Neural progenitor cell (in vitro differentiated cells): ENCODE data around the gene KCNB1. TPM values are rescaled to one million over a fixed set of nuclear protein-coding genes. Genes with fewer than 3 reads are reported as not detected.

Experiments used
- DNase-seq: peaks from one replicate; pipeline ENCODE4 v3.0.0-alpha.2; 2016; ENCODE audit warnings: low spot score
- H2AFZ ChIP-seq: fragments of 200-600 bp; sonication (generic); replicated peaks from 2 replicates; pipeline ENCODE4 v1.6.1; 2016; ENCODE audit warnings: antibody characterized with exemption
- H3F3A ChIP-seq: fragments of 200-600 bp; sonication (generic); 2 replicates; pipeline ENCODE4 v1.6.1; 2016; ENCODE audit warnings: antibody characterized with exemption, low read depth
- H3K27ac ChIP-seq: fragments of 200-600 bp; sonication (generic); 2 replicates; pipeline ENCODE4 v1.5.1; 2016; ENCODE audit warnings: mild to moderate bottlenecking
- H3K27me3 ChIP-seq: fragments of 200-600 bp; sonication (generic); 2 replicates; pipeline ENCODE4 v1.6.1; 2016; ENCODE audit warnings: mild to moderate bottlenecking, moderate library complexity
- H3K36me3 ChIP-seq: fragments of 200-600 bp; sonication (generic); 2 replicates; pipeline ENCODE4 v1.5.1; 2016
- H3K4me1 ChIP-seq: fragments of 200-600 bp; sonication (generic); 2 replicates; pipeline ENCODE4 v1.6.1; 2016; ENCODE audit warnings: mixed run types
- H3K4me2 ChIP-seq: fragments of 200-600 bp; sonication (generic); 2 replicates; pipeline ENCODE4 v1.6.1; 2016
- H3K4me3 ChIP-seq: fragments of 200-600 bp; sonication (generic); 2 replicates; pipeline ENCODE4 v1.5.1; 2016
- H3K79me2 ChIP-seq: fragments of 200-600 bp; sonication (generic); 2 replicates; pipeline ENCODE4 v1.6.1; 2016; ENCODE audit warnings: low read depth
- H3K9ac ChIP-seq: fragments of 200-600 bp; sonication (generic); 2 replicates; pipeline ENCODE4 v1.6.1; 2016
- H3K9me3 ChIP-seq: fragments of 200-600 bp; sonication (generic); 2 replicates; pipeline ENCODE4 v1.5.1; 2016; ENCODE audit warnings: low read depth
- H4K20me1 ChIP-seq: fragments of 200-600 bp; sonication (generic); 2 replicates; pipeline ENCODE4 v1.6.1; 2016; ENCODE audit warnings: low read depth
- H3K27ac Mint-ChIP-seq: 3 replicates; pipeline ENCODE4 v1.8.0; 2021; ENCODE audit warnings: mixed read lengths
- H3K27me3 Mint-ChIP-seq: 2 replicates; pipeline ENCODE4 v1.8.0; 2022; ENCODE audit warnings: low read depth, mild to moderate bottlenecking, inconsistent platforms, moderate library complexity, mixed read lengths; ENCODE audit not compliant: insufficient read depth
- H3K36me3 Mint-ChIP-seq: 3 replicates; pipeline ENCODE4 v1.8.0; 2021; ENCODE audit warnings: mixed read lengths
- H3K4me1 Mint-ChIP-seq: 3 replicates; pipeline ENCODE4 v1.8.0; 2021; ENCODE audit warnings: mixed read lengths
- H3K4me3 Mint-ChIP-seq: 3 replicates; pipeline ENCODE4 v1.8.0; 2021; ENCODE audit warnings: mild to moderate bottlenecking, moderate library complexity, mixed read lengths
- H3K9me3 Mint-ChIP-seq: 3 replicates; pipeline ENCODE4 v1.8.0; 2020; ENCODE audit warnings: mixed read lengths
- CTCF ChIP-seq: fragments of 200-600 bp; sonication (generic); IDR thresholded peaks from 2 replicates; pipeline ENCODE4 v1.5.1; 2017; ENCODE audit warnings: antibody characterized with exemption, mild to moderate bottlenecking
- EZH2 ChIP-seq: fragments of 200-600 bp; sonication (generic); IDR thresholded peaks from 2 replicates; pipeline ENCODE4 v1.6.1; 2017; ENCODE audit warnings: antibody characterized with exemption, mild to moderate bottlenecking, moderate library complexity
- EZH2phosphoT487 ChIP-seq: fragments of 200-600 bp; sonication (generic); IDR thresholded peaks from 2 replicates; pipeline ENCODE4 v1.6.1; 2017; ENCODE audit warnings: antibody characterized with exemption
- total RNA-seq: library from RNA; depleted of rRNA; stranded (reverse); fragments of >200 nt; gene quantifications from 2 replicates; pipeline ENCODE4 v1.2.3, GENCODE V29; 2015; ENCODE audit warnings: low replicate concordance

Gene KCNB1
- total RNA-seq, 1 donor from 2014 or later, result 0.97 TPM

GRCh38 chr20:49320460-49320859 lies 162.0 kb downstream of the KCNB1 start:
- H3K4me3 ChIP-seq, result no peak overlapping the region
- Mint-ChIP-seq H3K9me3 (peaks cover 12% of the 10 kb centered on the region), H3K36me3 (no peaks in the 10 kb centered on the region), H3K4me3 (no peak overlapping the region), H3K4me1 (peaks cover 17% of the 10 kb centered on the region), H3K27ac (no peak overlapping the region), H3K27me3 (peaks cover 49% of the 10 kb centered on the region)
- H2AFZ ChIP-seq, result peak overlapping the region; percentile 1
- H3K27ac ChIP-seq, result no peak overlapping the region
- H3F3A ChIP-seq, result no peaks in the 10 kb centered on the region
- H3K79me2 ChIP-seq, result no peaks in the 10 kb centered on the region
- H3K36me3 ChIP-seq, result no peaks in the 10 kb centered on the region
- no peak overlapping the region for H3K9ac ChIP-seq
- peaks cover 11% of the 10 kb centered on the region for H3K4me1 ChIP-seq
- peaks cover 13% of the 10 kb centered on the region for H3K9me3 ChIP-seq
- H3K27me3 ChIP-seq, result peaks cover 55% of the 10 kb centered on the region
- H4K20me1 ChIP-seq, result peaks cover 11% of the 10 kb centered on the region
- TF ChIP-seq EZH2phosphoT487 (no peak), CTCF (peak; percentile 48)
- H3K4me2 ChIP-seq, result no peak overlapping the region
- DNase-seq, result peak; percentile 74

- DNase-seq, result no peak
- H3K27me3 Mint-ChIP-seq, result peaks cover 49% of the 10 kb centered on the region
- Histone ChIP-seq H3K4me2 (peak overlapping the region; percentile 90), H3K4me1 (peaks cover 7% of the 10 kb centered on the region), H3K9ac (no peak overlapping the region), H3F3A (no peaks in the 10 kb centered on the region), H2AFZ (no peak overlapping the region), H3K36me3 (no peaks in the 10 kb centered on the region), H3K27ac (no peak overlapping the region), H3K79me2 (no peaks in the 10 kb centered on the region), H3K9me3 (peaks cover 13% of the 10 kb centered on the region), H3K4me3 (peak overlapping the region; percentile 52), H4K20me1 (peaks cover 11% of the 10 kb centered on the region), H3K27me3 (peaks cover 67% of the 10 kb centered on the region)
- peak overlapping the region; percentile 77 for H3K4me3 Mint-ChIP-seq
- H3K36me3 Mint-ChIP-seq, result no peaks in the 10 kb centered on the region
- H3K9me3 Mint-ChIP-seq, result peaks cover 12% of the 10 kb centered on the region
- peaks cover 17% of the 10 kb centered on the region for H3K4me1 Mint-ChIP-seq
- H3K27ac Mint-ChIP-seq, result no peak overlapping the region
- TF ChIP-seq EZH2 (peak; percentile 28), CTCF (no peak), EZH2phosphoT487 (no peak)
Observed at GRCh38 chr20:49319208-49319809, 163.2 kb downstream of the KCNB1 start.

- peak overlapping the region; percentile 52 for H3K4me3 ChIP-seq
- H3K27ac ChIP-seq, result no peak overlapping the region
- no peaks in the 10 kb centered on the region for H3F3A ChIP-seq
- peaks cover 12% of the 10 kb centered on the region for H3K4me1 Mint-ChIP-seq
- DNase-seq, result peak; percentile 57
- no peak overlapping the region for H3K9ac ChIP-seq
- H3K79me2 ChIP-seq, result no peaks in the 10 kb centered on the region
- peaks cover 49% of the 10 kb centered on the region for H3K27me3 Mint-ChIP-seq
- peaks cover 7% of the 10 kb centered on the region for H3K4me1 ChIP-seq
- peak overlapping the region; percentile 77 for H3K4me3 Mint-ChIP-seq
- TF ChIP-seq CTCF (no peak), EZH2phosphoT487 (peak; percentile 95), EZH2 (peak; percentile 99)
- H3K9me3 Mint-ChIP-seq, result peaks cover 12% of the 10 kb centered on the region
- peak overlapping the region; percentile 90 for H3K4me2 ChIP-seq
- peaks cover 11% of the 10 kb centered on the region for H4K20me1 ChIP-seq
- H2AFZ ChIP-seq, result peak overlapping the region; percentile 70
- H3K36me3 Mint-ChIP-seq, result no peaks in the 10 kb centered on the region
- peaks cover 72% of the 10 kb centered on the region for H3K27me3 ChIP-seq
- no peak overlapping the region for H3K27ac Mint-ChIP-seq
- H3K36me3 ChIP-seq, result no peaks in the 10 kb centered on the region
- H3K9me3 ChIP-seq, result peaks cover 13% of the 10 kb centered on the region
Observed at GRCh38 chr20:49318430-49319207, 163.8 kb downstream of the KCNB1 start.
